Natural killer cell (primary cell): ENCODE measurements around the gene PI4KB. TPM values are rescaled to one million over a fixed set of nuclear protein-coding genes. Genes with fewer than 3 reads are reported as not detected.
A peak's percentile ranks its signal among the peaks of the same experiment; 100 is the strongest.

ENCODE experiments used
- ATAC-seq, 3 donors: fragments of 150-1000 bp in 2 of 3; fragments of 200-7000 bp in 1 of 3; cut with Tn5 transposase; 1 replicate in 1 of 3; 2 replicates in 2 of 3; pipeline ENCODE4 v1.10.0; 2021; ENCODE audit warnings: mild to moderate bottlenecking in 2 of 3, moderate library complexity in 2 of 3
- DNase-seq, 2 donors: peaks; one replicate each; pipeline versions ENCODE4 v3.0.0 to v3.0.0-alpha.2; 2013 to 2021; ENCODE audit warnings: mixed read lengths in 1 of 2
- H3K27ac ChIP-seq: one replicate; pipeline ENCODE4 v1.5.1; 2013; ENCODE audit warnings: mild to moderate bottlenecking, low read length
- H3K27me3 ChIP-seq: one replicate; pipeline ENCODE4 v1.6.1; 2013; ENCODE audit warnings: low read length; ENCODE audit not compliant: control insufficient read depth, insufficient read depth
- H3K36me3 ChIP-seq: one replicate; pipeline ENCODE4 v1.6.1; 2013; ENCODE audit warnings: low read length; ENCODE audit not compliant: control insufficient read depth, insufficient read depth
- H3K4me1 ChIP-seq: one replicate; pipeline ENCODE4 v1.6.1; 2013; ENCODE audit warnings: low read length; ENCODE audit not compliant: control insufficient read depth, insufficient read depth
- H3K4me3 ChIP-seq: one replicate; pipeline ENCODE4 v1.5.1; 2013; ENCODE audit warnings: low read length
- H3K9me3 ChIP-seq: one replicate; pipeline ENCODE4 v1.6.1; 2013; ENCODE audit warnings: low read length; ENCODE audit not compliant: control insufficient read depth, insufficient read depth
- H3K27ac Mint-ChIP-seq, 2 donors: one replicate each; pipeline ENCODE4 v1.8.0; 2022; ENCODE audit warnings: mild to moderate bottlenecking in 2 of 2, mixed read lengths in 2 of 2, moderate library complexity in 1 of 2
- H3K27me3 Mint-ChIP-seq, 2 donors: one replicate each; pipeline ENCODE4 v1.8.0; 2022; ENCODE audit warnings: low read depth in 2 of 2, mixed read lengths in 2 of 2
- H3K36me3 Mint-ChIP-seq: one replicate; pipeline ENCODE4 v1.8.0; 2022; ENCODE audit warnings: mixed read lengths
- H3K4me1 Mint-ChIP-seq, 2 donors: one replicate each; pipeline ENCODE4 v1.8.0; 2022; ENCODE audit warnings: mixed read lengths in 2 of 2
- H3K4me3 Mint-ChIP-seq: one replicate; pipeline ENCODE4 v1.8.0; 2022; ENCODE audit warnings: mild to moderate bottlenecking, moderate library complexity, mixed read lengths
- H3K9me3 Mint-ChIP-seq, 2 donors: one replicate each; pipeline ENCODE4 v1.8.0; 2022; ENCODE audit warnings: mixed read lengths in 2 of 2
- CTCF ChIP-seq: fragments of 200-600 bp; IDR thresholded peaks from one replicate; pipeline ENCODE4 v1.8.0; 2022; ENCODE audit warnings: antibody characterized with exemption
- WGBS: methylation state at CpG from one replicate; pipeline ENCODE4 v1.1.7; 2013; ENCODE audit warnings: missing lambda C conversion rate; ENCODE audit not compliant: insufficient coverage; 5-methylcytosine and 5-hydroxymethylcytosine counted together
- intact Hi-C: fragments of 100-400 bp; cut with micrococcal nuclease; formaldehyde crosslinking; loops from one replicate; pipeline ENCODE4 v1.14.2; 2022
- total RNA-seq, 4 donors: library from RNA; stranded (reverse); fragments of 120-200 nt in 1 of 4; gene quantifications; one replicate each; pipeline versions ENCODE4 v1.2.3 to v1.2.4, GENCODE V29; 2013 to 2022

The PI4KB gene
- total RNA-seq, 3 donors from 2014 or later (not counting 1 experiment from before 2014, with no cell fraction given): 68.2 to 99.3 (median 95.0) TPM

- Histone ChIP-seq H3K27ac (peak overlapping the region; percentile 69), H3K27me3 (no peaks in the 10 kb centered on the region), H3K9me3 (no peaks in the 10 kb centered on the region), H3K4me1 (peaks cover 60% of the 10 kb centered on the region), H3K4me3 (no peak overlapping the region), H3K36me3 (peaks cover 86% of the 10 kb centered on the region)
- Mint-ChIP-seq H3K9me3 (no peaks in the 10 kb centered on the region), H3K4me3 (peak overlapping the region; percentile 62), H3K27ac (peak overlapping the region; percentile 83 to 86), H3K27me3 (no peaks in the 10 kb centered on the region), H3K4me1 (peaks cover 40 to 57% of the 10 kb centered on the region in 2 donors), H3K36me3 (no peaks in the 10 kb centered on the region)
- intact Hi-C loops: no loop called here
- DNase-seq: no peak
- no peak for ATAC-seq
- WGBS: 88% methylated on average over 21 of the region's 21 CpGs
- no peak for TF ChIP-seq CTCF
Observed at GRCh38 chr1:151289991-151290708, 37.1 kb downstream of the PI4KB start.

GRCh38 chr1:151289080-151289935 lies 37.9 kb downstream of the PI4KB start:
- Mint-ChIP-seq H3K27ac (peak overlapping the region; percentile 83 to 86), H3K27me3 (no peaks in the 10 kb centered on the region), H3K4me1 (peaks cover 48 to 61% of the 10 kb centered on the region in 2 donors), H3K4me3 (peak overlapping the region; percentile 53), H3K36me3 (no peaks in the 10 kb centered on the region), H3K9me3 (no peaks in the 10 kb centered on the region)
- Histone ChIP-seq H3K36me3 (peaks cover 80% of the 10 kb centered on the region), H3K9me3 (no peaks in the 10 kb centered on the region), H3K4me3 (no peak overlapping the region), H3K4me1 (peaks cover 61% of the 10 kb centered on the region), H3K27me3 (no peaks in the 10 kb centered on the region), H3K27ac (peak overlapping the region; percentile 69)
- ATAC-seq (no peak), DNase-seq (no peak)
- intact Hi-C loops: no loop called here
- 75% methylated on average over 18 of the region's 18 CpGs for WGBS
- no peak for TF ChIP-seq CTCF

GRCh38 chr1:151288502-151288901 lies 38.7 kb downstream of the PI4KB start:
- no peaks in the 10 kb centered on the region for H3K27me3 ChIP-seq
- H3K36me3 Mint-ChIP-seq: no peaks in the 10 kb centered on the region
- ATAC-seq (no peak), DNase-seq (no peak)
- intact Hi-C loops: no loop called here
- H3K27ac Mint-ChIP-seq: peak overlapping the region; percentile 83 to 86
- peaks cover 56 to 65% of the 10 kb centered on the region in 2 donors for H3K4me1 Mint-ChIP-seq
- peaks cover 72% of the 10 kb centered on the region for H3K36me3 ChIP-seq
- no peaks in the 10 kb centered on the region for H3K9me3 Mint-ChIP-seq
- 94% methylated on average over 14 of the region's 14 CpGs for WGBS
- TF ChIP-seq CTCF: no peak
- H3K27me3 Mint-ChIP-seq: no peaks in the 10 kb centered on the region
- H3K4me1 ChIP-seq: peaks cover 68% of the 10 kb centered on the region
- no peak overlapping the region for H3K27ac ChIP-seq
- peak overlapping the region; percentile 49 for H3K4me3 Mint-ChIP-seq
- no peak overlapping the region for H3K4me3 ChIP-seq
- no peaks in the 10 kb centered on the region for H3K9me3 ChIP-seq
